Activated naive CD4-positive, alpha-beta T cell treated with anti-CD3 and anti-CD28 coated beads for 36 hours (primary cell): Measurements from ENCODE around the gene AWAT2. TPM values are rescaled to one million over a fixed set of nuclear protein-coding genes. Genes with fewer than 3 reads are reported as not detected.
A peak's percentile ranks its signal among the peaks of the same experiment; 100 is the strongest.

Source experiments
- microRNA-seq: library from miRNA; unstranded; fragments of <30 nt; microRNA quantifications from one replicate; pipeline ENCODE4 v1.2.0, GENCODE V29; 2022; ENCODE audit warnings: borderline microRNAs expressed, borderline replicate concordance
- total RNA-seq, 2 experiments: library from RNA; stranded (reverse); gene quantifications; one replicate each; pipeline ENCODE4 v1.2.3, GENCODE V29; 2021

The AWAT2 gene
- total RNA-seq, 2 experiments from 2014 or later = not detected

Small RNAs within 50 kb of the gene (microRNA-seq; reads per million reads assigned to microRNA genes)
- gene MIR676 = 7.1 reads per million, percentile 11 among the genes with 10 or more reads in this experiment

Other genes starting within 250 kb of the AWAT2 start
- gene OTUD6A, start 12.5 kb upstream of the AWAT2 start, total RNA-seq = not detected
- gene IGBP1, start 83.5 kb upstream of the AWAT2 start, total RNA-seq = 10 to 100 TPM; 48.7 to 50.8 TPM
- not detected for gene DGAT2L6, start 127.5 kb upstream of the AWAT2 start, total RNA-seq
- gene AWAT1, start 184.7 kb upstream of the AWAT2 start, total RNA-seq = not detected
- under 1 TPM in 1 of 2 experiments, not detected in 1; 0.22 TPM for gene P2RY4, start 210.3 kb upstream of the AWAT2 start, total RNA-seq
- not detected for gene ARR3, start 218.4 kb upstream of the AWAT2 start, total RNA-seq
- not detected for gene RAB41, start 232.2 kb upstream of the AWAT2 start, total RNA-seq
- gene PDZD11, start 240.0 kb upstream of the AWAT2 start, total RNA-seq = 10 to 100 TPM; 24.5 to 25.9 TPM
- gene KIF4A, start 240.2 kb upstream of the AWAT2 start, total RNA-seq = 10 to 100 TPM; 27.1 to 29.6 TPM